ENCODE results near the gene SCMH1.
A peak's percentile ranks its signal among the peaks of the same experiment; 100 is the strongest.

The SCMH1 gene

GRCh38 chr1:40998668-40999067 lies 243.4 kb downstream of the SCMH1 start:
- Histone ChIP-seq H3K9me3 (ENCODE audit: severe bottlenecking) (no peaks in the 10 kb centered on the region), H3K36me3 (peaks cover 99% of the 10 kb centered on the region), H3K27me3 (ENCODE audit: insufficient read depth, low read depth, severe bottlenecking) (no peaks in the 10 kb centered on the region), H3K27ac (no peak overlapping the region), H3K4me3 (ENCODE audit: low read depth, low read length) (no peak overlapping the region)
- no peak for DNase-seq
- TF ChIP-seq CTCF (IDR thresholded peaks at IDR 0.05; ENCODE audit: low read depth, low read length) = no peak

DNA sequence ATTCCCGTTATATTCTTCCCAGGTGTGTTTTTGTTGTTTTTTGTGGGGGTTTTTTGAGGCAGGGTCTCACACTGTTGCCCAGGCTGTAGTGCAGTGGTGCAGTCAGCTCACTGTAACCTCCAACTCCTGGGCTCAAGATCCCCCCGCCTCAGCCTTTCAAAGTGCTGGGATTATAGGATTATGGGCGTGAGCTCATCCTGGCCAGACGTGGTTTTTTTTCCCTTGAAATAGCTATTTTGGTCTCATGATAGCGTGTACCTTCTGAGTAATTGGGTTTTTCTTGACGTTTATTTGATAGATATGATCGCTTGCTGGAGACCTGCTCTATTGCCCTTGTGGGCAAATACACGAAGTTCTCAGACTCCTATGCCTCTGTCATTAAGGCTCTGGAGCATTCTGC lies 245.0 kb downstream of the SCMH1 start:
- TF ChIP-seq CTCF (IDR thresholded peaks at IDR 0.05; ENCODE audit: low read depth, low read length) = no peak
- peak; percentile 61 for DNase-seq

DNA sequence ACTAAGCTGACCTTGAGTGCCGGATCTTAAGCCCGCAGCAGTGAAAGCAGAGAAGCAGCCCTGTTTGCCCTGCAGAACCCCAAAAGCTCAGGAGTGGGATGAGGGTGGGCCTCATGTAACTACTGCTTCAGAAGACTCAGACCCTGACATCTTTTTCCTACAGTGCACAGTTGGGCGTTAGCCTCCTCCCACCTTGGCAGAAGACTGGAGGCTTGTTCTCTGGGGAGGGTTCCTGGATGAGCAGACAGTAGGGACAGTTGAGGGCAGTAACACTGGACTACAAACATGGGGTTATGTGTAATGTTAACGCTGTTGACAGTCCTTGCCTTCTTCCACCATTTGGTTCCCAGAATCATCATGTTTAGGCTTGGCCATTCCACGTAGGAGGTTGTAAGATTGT lies 253.0 kb downstream of the SCMH1 start:
- Histone ChIP-seq H3K27me3 (ENCODE audit: insufficient read depth, low read depth, severe bottlenecking) (no peaks in the 10 kb centered on the region), H3K27ac (no peak overlapping the region), H3K36me3 (peaks cover 100% of the 10 kb centered on the region), H3K4me3 (ENCODE audit: low read depth, low read length) (no peak overlapping the region), H3K9me3 (ENCODE audit: severe bottlenecking) (no peaks in the 10 kb centered on the region)
- DNase-seq = no peak
- TF ChIP-seq CTCF (IDR thresholded peaks at IDR 0.05; ENCODE audit: low read depth, low read length) = no peak

More for the DNA sequence above, 245.0 kb downstream of the SCMH1 start:
- H3K27ac ChIP-seq = no peak overlapping the region
- H3K9me3 ChIP-seq (ENCODE audit: severe bottlenecking) = no peaks in the 10 kb centered on the region
- H3K27me3 ChIP-seq (ENCODE audit: insufficient read depth, low read depth, severe bottlenecking) = no peaks in the 10 kb centered on the region
- H3K36me3 ChIP-seq = peaks cover 99% of the 10 kb centered on the region
- no peak overlapping the region for H3K4me3 ChIP-seq (ENCODE audit: low read depth, low read length)

GRCh38 chr1:40988280-40988679 lies 253.8 kb downstream of the SCMH1 start:
- H3K27ac ChIP-seq = no peak overlapping the region
- H3K9me3 ChIP-seq (ENCODE audit: severe bottlenecking) = no peaks in the 10 kb centered on the region
- peaks cover 100% of the 10 kb centered on the region for H3K36me3 ChIP-seq
- no peak for TF ChIP-seq CTCF (IDR thresholded peaks at IDR 0.05; ENCODE audit: low read depth, low read length)
- H3K4me3 ChIP-seq (ENCODE audit: low read depth, low read length) = no peak overlapping the region
- no peaks in the 10 kb centered on the region for H3K27me3 ChIP-seq (ENCODE audit: insufficient read depth, low read depth, severe bottlenecking)
- DNase-seq = no peak

- TF ChIP-seq CTCF (IDR thresholded peaks at IDR 0.05; ENCODE audit: low read depth, low read length) = no peak
- DNase-seq = no peak
- H3K4me3 ChIP-seq (ENCODE audit: low read depth, low read length) = no peak overlapping the region
- no peaks in the 10 kb centered on the region for H3K27me3 ChIP-seq (ENCODE audit: insufficient read depth, low read depth, severe bottlenecking)
- no peaks in the 10 kb centered on the region for H3K9me3 ChIP-seq (ENCODE audit: severe bottlenecking)
- no peak overlapping the region for H3K27ac ChIP-seq
- peaks cover 98% of the 10 kb centered on the region for H3K36me3 ChIP-seq
Observed at GRCh38 chr1:40987439-40988276, 254.4 kb downstream of the SCMH1 start.

GRCh38 chr1:40986956-40987355 lies 255.2 kb downstream of the SCMH1 start:
- Histone ChIP-seq H3K4me3 (ENCODE audit: low read depth, low read length) (no peak overlapping the region), H3K36me3 (peaks cover 98% of the 10 kb centered on the region), H3K27ac (no peak overlapping the region), H3K9me3 (ENCODE audit: severe bottlenecking) (no peaks in the 10 kb centered on the region), H3K27me3 (ENCODE audit: insufficient read depth, low read depth, severe bottlenecking) (no peaks in the 10 kb centered on the region)
- DNase-seq = no peak
- TF ChIP-seq CTCF (IDR thresholded peaks at IDR 0.05; ENCODE audit: low read depth, low read length) = no peak
